GM20431 (cell line): ENCODE data around the gene ARHGDIB.

ENCODE experiments used
- in situ Hi-C: fragments of 300-500 bp; cut with MseI, MboI; formaldehyde crosslinking; loops from one replicate; pipeline ENCODE4 v1.15.0; 2020; ENCODE audit warnings: low sequenced_read_pairs; ENCODE audit not compliant: unreplicated experiment

The ARHGDIB gene

DNA sequence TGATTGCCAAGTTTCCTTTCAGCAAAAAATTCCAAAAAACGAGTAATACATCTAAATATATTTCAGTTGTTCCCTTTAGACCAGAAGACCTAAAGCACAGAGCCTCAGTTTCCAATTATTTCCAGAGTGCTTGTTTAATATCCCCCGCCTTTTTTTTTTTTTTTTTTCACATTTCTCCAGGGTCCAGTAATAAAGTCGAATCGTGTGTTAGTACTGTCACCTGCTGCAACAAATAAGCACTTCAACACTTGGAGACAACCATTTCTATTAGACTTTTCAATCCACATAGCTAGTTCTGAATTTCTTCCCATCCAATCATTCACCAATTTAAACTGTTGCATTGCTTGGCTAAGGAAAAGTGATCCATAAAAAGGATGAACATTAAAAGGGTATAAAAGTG is 25.0 kb upstream of the ARHGDIB start:
- in situ Hi-C loops, result no loop called here

DNA sequence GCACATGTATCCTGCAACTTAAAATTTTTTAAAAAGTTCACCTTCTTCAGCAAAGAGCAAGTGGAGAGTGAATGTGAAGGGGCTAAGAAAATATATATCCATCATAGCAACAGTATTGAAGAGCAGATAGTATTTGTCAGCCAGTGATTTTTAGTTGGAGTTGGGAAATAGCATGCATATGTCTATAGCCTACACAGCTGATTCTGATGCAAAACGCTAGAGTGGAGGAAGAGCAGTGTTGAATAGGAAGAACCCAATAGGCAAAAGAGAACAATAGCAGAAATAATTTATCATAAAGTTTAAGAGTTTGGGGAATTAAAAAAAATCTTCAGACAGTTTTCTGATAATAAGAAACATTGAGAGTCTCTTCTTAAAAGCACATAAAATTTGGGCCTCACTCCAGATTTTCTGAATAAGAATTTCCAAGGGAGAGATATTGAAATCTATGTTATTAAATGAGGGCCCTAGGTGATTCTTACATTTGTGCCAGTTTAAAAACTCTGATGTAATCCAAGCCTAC is 23.4 kb upstream of the ARHGDIB start:
- in situ Hi-C loops, result no loop called here

DNA sequence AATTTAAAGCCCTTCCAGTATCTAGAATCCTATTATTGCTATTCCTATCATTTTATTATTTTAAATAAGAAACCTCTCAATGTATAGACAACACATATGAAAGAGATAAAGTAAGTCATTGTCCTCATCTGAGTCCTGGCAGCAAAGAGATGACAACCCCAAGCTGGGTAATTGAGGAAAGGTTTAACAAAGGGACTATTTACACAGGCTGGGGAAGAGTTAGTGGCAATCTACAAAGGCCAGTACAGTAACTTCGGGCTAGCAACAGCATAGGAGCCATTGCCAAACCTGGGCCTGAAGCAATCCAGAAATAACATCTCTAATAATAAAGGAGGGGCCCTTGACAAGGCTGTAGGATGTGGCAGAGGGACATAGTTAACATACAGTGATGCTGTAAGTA is 22.6 kb upstream of the ARHGDIB start:
- in situ Hi-C loops, result no loop called here

- in situ Hi-C loops, result no loop called here
Observed at GRCh38 chr12:14982991-14983390, 21.6 kb upstream of the ARHGDIB start.

DNA sequence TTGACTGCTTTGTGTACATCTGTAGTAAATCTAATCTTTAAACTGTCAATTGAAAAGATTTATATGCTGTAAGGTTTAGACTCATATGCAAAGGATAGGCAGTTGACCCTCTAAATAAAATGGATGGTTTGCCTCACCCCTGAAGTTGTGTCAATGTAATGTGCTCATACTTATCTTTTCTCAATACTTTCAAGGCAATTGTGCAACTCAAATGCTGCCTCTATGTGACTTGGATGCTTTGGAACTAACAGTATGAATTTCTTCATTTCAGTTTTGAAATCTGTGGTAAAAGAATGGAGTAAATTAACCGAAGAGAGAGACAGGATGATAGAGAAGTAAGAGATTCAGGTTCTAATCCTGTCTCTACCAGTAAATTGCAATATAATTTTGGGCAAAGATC is 21.2 kb upstream of the ARHGDIB start:
- in situ Hi-C loops, result no loop called here

DNA sequence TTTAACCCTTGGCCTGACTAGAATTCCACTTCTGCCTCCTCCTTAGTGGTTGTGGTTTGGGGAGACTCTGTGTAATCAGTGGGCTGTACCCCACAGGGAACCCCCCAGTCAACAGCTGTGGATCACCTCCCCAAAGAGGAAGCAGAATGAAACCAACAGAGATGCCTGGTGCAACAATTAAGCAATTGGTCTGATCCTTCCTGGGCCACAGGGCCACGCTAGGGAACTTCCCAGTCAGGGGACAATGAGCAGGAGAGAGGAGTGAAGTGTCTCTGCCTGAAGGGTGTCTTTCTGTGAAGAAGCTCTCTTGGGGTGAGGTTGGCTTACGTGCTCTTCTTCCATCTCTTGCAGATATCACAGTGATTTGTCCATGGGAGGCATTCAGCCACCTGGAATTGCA is 19.6 kb upstream of the ARHGDIB start:
- in situ Hi-C loops, result no loop called here

DNA sequence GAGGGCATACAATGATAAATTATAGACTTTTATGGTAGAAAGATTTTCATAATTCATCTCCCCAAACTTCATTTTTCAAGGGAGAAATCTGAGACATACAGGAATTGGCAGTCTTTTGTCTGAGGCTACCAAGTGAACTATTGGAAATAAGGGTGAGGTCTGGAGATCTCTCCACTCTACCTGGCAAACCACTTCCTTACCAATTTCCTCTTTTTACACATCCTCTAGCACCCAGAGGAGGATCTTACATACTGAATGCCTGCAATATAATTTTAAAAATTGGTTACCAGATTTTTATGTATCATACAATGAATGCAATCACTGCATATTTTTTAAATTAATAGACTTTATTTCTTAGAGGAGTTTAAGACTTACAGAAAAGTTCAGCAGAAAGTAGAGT is 18.1 kb upstream of the ARHGDIB start:
- in situ Hi-C loops, result no loop called here

DNA sequence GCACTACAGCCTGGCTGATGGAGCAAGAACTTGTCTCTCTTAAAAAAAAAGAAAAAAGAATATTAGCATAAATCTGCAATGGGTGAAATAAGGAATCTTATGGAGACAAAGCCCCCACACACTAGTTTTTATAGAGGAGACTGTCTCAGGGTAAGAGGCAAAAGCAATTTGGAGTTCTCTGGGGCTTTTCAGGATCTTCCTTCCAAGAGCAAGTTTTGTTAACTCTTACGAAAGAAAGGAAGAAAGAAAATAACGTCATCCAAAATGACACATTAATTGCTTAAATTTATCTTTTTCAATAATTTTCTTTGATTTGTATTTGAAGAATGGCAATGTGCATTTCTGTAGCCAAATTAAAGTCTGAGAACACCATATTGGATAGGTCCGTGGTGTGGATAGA is 15.3 kb upstream of the ARHGDIB start:
- in situ Hi-C loops, result no loop called here

GRCh38 chr12:14975457-14975856 is 14.1 kb upstream of the ARHGDIB start:
- in situ Hi-C loops, result no loop called here

GRCh38 chr12:14974633-14975032 is 13.2 kb upstream of the ARHGDIB start:
- in situ Hi-C loops, result no loop called here

DNA sequence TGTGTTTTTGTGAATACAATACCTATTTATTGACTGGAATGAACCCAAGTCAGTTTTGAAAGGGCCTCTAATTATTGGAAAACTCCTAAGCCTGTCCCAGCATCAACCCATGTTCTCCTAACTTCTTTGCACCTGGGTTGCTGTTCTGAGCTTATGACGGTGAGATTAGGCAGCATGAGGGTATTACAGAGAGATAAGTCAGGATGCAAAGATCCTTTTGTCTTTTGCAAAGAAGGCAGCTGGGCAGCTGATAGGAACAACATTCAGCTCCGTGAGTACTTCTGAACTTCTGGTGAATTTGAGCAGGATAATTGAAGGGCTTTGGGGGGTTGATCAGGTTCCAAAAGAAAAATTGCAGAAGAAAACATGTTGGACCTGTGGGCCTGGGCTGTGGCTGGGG is 11.4 kb upstream of the ARHGDIB start, which contains the start of gene PDE6H:
TSS of gene PDE6H (plus strand) at position 227 of the 400 bp plus-strand sequence. CDS start 4,971 bp downstream, outside the sequence.
- in situ Hi-C loops, result no loop called here

DNA sequence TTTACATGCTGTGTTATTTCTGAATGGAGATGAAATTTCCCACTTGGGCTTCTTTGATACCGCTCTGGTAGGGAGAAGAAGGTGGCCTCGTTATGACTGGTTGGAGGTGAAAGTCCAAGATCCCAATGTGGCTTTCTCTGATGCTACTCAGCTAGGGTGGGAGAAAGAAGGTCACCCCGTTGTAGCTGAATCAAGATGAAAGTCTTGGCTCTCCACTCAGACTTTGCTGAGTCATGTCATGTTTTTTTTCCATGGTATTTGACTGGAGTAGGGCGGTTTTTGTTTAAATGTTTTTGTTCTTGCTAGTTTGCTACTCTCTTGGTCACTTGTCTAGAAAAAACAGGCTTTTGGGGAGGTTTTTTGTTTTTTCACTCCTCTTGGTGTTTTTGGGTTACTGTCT is 9.1 kb upstream of the ARHGDIB start:
- in situ Hi-C loops, result no loop called here

- in situ Hi-C loops, result no loop called here
Observed at GRCh38 chr12:14968478-14968877, 7.1 kb upstream of the ARHGDIB start.

DNA sequence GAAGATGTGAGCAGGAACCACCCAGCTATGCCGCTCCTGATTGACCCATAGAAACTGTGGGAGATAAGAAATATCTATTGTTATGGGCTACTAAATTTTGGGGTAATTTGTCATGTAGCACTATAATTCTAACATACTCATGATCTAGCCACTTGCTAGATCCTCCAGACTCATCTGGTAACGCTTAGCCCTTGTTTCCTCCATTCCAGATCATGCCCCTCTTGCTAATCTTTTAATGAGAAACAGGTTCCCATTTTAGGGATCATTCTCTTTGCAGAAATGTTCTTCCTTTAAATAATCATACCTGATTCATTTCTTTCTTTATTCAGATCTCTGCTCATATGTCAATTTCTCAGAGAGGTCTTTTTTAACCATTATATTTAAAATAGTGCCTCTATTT is 3.8 kb upstream of the ARHGDIB start:
- in situ Hi-C loops, result no loop called here

GRCh38 chr12:14964406-14964805 is 3.0 kb upstream of the ARHGDIB start:
- in situ Hi-C loops, result no loop called here

GRCh38 chr12:14963520-14963919 is 2.1 kb upstream of the ARHGDIB start:
- in situ Hi-C loops, result no loop called here

DNA sequence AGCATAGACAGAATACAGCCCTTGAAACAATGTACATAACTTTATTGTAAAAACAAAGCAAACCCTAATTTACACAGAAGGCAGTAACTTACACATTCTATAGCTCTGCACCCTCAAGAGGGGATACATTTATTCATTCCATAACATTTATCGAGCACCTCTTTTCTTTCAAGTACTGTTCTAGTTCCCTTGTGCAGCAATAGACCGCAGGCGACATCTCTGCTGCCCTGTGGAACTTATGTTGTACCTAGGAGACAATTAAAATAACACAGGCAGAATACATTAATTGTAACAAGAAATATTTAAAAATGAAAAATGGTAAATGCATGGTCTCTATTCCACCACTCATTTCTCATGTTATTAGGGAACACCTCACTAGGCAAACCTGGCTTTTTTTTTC is 1.4 kb upstream of the ARHGDIB start:
- in situ Hi-C loops, result no loop called here

DNA sequence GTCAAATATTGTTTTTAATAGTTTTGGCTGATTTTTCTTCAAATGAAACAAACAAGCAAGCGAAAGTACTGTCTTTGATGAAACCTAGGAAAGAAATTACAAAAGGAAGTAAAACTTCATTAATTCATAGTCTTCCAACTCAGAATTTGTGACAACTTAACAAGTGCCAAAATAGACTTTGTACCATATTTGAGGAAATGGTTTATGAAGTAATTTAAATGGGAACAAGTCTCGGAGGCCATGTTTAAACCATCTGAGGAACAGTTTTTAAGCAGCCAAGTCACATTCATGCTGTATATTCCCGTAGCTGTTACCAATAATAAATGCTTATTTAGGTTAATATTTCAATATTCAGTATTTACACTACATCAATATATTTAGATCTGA is 745 bp upstream of the ARHGDIB start:
- in situ Hi-C loops, result no loop called here

GRCh38 chr12:14960548-14961465 is 594 bp downstream of the ARHGDIB start:
- in situ Hi-C loops, result no loop called here

DNA sequence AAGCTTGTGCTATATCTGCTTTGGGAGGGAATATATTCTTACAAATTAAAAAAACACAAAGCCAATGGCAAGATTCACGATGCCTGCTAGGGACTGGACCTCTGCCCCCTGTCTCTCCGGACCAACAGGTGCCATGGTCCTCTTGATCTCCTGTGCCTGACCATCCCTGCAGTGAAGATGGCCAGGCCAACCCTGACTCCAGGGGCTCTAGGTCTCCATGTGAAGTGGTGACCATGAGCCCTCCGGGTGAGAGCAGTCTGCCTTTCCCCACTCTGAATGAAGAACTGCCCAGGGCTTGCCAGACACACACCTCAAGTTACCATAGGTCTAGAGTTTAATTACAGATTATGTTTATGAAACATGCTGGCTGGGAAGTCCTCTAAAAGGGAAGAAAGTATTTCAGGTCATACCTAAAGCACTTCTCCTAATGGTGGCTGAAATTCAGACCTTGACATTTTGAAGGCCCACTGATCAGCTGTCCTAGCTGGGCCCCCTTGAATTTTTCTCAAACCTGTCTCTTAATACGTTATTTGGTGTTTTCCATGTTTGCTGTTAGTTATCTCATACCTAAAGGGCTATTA is 1.4 kb downstream of the ARHGDIB start:
- in situ Hi-C loops, result no loop called here

DNA sequence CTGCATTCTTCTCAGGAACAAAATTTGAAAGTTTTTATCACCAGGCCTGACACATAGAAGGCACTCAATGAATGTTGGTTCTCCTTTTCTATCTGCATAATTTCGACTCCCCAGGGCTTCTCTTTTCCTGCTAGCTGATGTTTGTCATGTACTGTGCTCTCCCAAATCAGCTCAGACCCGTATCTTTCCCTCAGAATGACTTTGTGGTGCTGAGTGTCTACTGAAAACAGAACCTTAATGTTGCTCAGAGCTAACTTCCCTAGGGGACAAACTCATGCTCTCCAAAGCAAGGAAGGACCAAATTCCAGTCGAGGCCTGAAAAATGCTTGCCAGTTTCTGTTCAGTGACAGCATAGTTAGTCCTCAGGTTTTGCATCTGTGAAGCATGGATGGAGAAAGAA is 1.9 kb downstream of the ARHGDIB start:
- in situ Hi-C loops, result no loop called here

- in situ Hi-C loops, result no loop called here
Observed at GRCh38 chr12:14959126-14959440, 2.3 kb downstream of the ARHGDIB start.
